Mesenteric fat pad (tissue), 1 donor: Measurements from ENCODE around the gene WBP1. TPM values are rescaled to one million over a fixed set of nuclear protein-coding genes. Genes with fewer than 3 reads are reported as not detected.
"Not testable (repeated sequence)": the region's sequence is repeated elsewhere in the genome, so short reads cannot be mapped to it uniquely, and the experiment has no call there.

ENCODE experiments used
- DNase-seq: peaks from one replicate; pipeline ENCODE4 v3.0.0-alpha.2; 2020; ENCODE audit warnings: low spot score
- long read RNA-seq: library from polyadenylated mRNA; unstranded; transcript quantifications from one replicate; pipeline ENCODE4 v2.0.0, GENCODE V29; 2020
- total RNA-seq: library from RNA; stranded (reverse); fragmentation: NEBNext Ultra II Directional; extraction: Animal tissue kit (Norgen Biotek cat#: 25700); gene quantifications from one replicate; pipeline ENCODE4 v1.2.1, GENCODE V29; 2021
- donor health status: DM: yes; HTN: yes; CAD: no.

Gene WBP1
- total RNA-seq, result 45.5 TPM
- long read RNA-seq, transcript WBP1-201 (4 exons, 1,294 nt), result major isoform, 22 of 40 reads
- long read RNA-seq, partial matches to known transcripts, result 0 of 40 reads
- long read RNA-seq, other reads (novel, unspliced or antisense), result 9 of 40 reads

- peak; percentile 99 for DNase-seq
These were observed at the start of gene WBP1 for GRCh38 chr2:74458132-74458937. WBP1 (plus strand) TSS chr2:74458438; CDS start chr2:74458603, 165 bp downstream.

- no peak for DNase-seq
These were observed 45.1 kb upstream of the WBP1 start for GRCh38 chr2:74413001-74413698.

DNA sequence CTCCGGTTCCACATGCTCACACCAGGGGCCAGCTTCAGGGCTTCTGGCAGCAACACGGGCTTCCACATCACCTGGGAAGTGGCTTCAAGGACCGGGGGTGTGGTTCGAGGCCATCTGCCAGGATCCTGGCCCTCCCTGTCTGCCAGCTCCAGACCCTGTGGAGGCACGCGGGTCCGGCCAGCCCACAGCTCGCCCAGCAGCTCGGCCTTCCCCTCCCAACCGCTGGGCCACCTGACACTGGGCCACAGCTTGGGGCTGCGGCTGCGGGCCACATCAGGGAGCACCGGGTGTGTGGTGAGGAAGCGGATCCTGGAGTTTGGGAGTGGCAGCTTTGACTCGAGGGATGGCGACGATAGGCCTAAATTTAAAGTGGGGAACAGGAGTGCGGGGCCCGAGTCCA, 43.8 kb upstream of the WBP1 start:
- DNase-seq, result no peak

DNA sequence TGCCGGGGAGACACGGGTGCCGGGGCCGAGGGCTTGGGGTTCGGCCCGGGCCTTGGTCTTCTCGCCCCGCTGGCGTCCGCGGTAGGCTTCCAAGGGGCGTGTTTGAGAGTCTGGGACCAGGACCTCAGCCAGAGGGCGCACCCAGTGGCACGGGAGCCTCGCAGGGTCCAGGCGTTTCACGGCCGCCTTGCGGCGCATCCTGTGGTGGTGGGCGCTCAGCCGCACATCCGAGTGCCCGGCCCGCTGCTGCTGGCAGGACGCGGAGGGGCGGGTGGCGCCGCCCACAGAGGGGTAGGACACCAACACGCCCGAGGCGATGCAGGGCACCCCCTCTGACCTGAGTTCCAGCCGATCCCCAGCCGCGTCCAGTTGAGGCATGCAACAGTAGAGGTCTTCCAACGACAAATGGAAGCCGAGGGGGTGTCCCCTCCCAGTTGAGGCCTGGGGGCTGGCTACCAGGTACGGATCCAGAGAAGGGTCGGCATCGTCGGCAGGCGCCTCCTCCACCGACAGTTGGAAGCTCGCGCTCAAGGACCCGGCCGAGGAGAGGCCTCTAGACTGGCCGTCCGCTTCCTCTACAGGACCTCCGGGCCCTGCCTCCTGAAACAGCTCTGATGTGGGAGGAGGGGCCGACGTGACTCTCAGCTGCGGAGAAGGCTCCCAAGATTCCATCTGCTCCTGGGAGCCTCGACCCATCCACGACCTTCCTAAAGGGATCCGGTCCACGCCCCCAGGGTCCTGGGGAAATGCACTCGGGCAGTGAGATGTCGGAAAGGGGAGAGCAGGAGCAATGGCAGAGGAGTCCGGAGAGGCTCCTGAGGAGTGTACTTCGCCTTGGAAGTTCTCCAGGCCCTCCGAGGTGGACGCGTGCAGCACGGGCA, 43.1 kb upstream of the WBP1 start:
- no peak for DNase-seq

- no peak for DNase-seq
These were observed 42.4 kb upstream of the WBP1 start for GRCh38 chr2:74415762-74416395.

DNA sequence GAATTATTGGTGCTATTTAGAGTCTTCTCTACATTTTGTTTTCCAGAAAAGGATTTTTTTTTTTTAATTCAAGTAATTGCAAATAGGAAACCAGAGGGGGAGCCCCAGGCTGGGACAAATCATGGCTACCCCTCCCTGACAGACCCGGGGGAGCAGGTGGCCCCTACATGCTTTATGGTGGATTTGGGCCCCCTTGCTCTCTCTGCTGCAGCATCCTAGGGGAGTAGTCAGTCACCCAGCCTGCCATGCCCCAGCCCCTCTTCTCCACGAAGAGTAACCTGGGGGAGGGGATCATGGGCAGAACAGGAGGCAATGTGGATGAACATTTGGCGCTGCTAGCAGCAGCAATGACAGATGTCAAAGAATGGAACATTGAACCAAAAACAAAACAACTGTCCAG, 41.5 kb upstream of the WBP1 start:
- no peak for DNase-seq

- DNase-seq, result no peak
These were observed 41.0 kb upstream of the WBP1 start for GRCh38 chr2:74417197-74417596.

- DNase-seq, result no peak
These were observed 40.5 kb upstream of the WBP1 start for GRCh38 chr2:74417763-74418162.

DNA sequence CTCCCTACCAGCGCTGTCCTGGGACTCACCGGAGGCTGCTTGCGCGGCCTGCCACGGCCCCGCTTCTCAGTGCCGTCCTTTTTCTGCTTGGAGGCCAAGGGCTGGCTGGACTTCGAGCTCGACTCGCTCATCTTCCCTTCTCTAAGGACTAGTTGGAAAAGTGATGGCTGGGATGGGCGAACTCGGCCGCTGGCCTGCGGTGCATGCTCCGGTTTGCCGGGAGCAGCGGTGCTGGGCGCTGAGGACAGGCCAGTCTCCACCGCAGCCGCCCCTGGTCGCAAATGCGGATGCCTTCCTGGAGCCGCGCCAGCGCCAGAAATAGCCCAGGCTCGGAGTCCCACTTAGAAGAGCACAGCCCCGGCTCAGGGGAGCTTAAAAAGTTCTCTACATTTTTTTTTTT, 39.9 kb upstream of the WBP1 start:
- DNase-seq, result no peak

GRCh38 chr2:74419345-74419744, 38.9 kb upstream of the WBP1 start:
- no peak for DNase-seq

GRCh38 chr2:74420006-74420405, 38.2 kb upstream of the WBP1 start:
- DNase-seq, result no peak

DNA sequence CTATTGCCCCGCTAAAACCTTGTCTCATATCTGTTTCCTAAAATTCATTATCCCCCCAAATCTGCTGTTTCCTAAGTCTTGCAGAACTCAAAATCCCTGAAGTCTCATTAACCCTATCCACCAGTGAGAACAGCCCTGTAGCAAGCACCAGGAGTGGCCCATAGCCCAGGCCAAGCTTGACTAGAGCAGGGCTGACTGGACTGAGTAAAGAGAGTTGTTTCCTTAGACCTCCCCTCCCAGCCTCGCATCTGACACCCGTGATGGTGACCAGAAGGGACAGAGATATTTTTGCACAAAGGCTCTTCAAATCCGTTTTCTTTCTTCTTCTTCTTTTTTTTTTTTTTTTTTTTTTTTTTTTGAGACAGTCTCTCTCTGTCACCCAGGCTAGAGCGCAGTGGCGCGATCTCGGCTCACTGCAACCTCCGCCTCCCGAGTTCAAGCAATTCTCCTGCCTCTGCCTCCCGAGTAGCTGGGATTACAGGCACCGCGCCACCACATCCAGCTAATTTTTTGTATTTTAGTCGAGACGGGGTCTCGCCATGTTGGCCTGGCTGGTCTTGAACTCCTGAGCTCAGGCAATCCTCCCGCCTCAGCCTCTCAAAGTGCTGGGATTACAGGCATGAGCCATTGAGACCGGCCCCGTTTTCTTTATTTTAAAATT, 37.7 kb upstream of the WBP1 start:
- DNase-seq, result not testable (repeated sequence)

DNA sequence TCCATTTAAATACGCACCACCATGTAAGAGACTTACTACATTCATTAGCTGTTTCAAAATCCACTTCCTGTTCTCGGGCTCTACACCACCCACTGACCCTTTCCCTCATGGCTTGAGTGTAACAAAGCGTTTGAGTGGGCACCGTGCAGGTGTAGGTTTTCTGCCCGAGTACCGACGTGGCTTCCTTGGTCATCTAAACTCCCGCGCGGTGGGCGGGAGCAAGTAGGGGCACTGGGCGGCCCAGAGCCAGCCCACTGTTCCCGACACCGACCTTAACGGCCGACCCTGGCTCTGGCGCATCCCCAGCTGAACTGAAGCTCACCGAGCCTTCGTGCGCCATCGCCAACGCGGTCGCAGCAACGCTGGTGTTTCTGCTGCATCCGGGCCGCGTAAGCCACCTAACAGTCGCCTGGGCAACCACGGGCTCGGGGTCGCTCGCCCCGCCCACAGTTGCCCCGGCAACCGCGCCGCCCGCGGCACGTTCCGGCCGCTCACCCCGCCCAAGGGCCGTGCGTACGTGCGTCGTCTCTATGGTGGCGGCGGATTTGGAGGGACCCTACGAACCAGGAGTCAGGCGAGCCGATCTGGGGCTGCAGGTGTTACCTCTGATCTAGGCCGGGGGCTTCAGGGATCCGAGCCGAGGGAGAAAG, 36.9 kb upstream of the WBP1 start, which contains the start of the genes C2orf81 and WDR54:
Gene C2orf81 (minus strand): TSS at position 399 of the 650 bp plus-strand sequence. CDS start 59 bp downstream, at position 340.
Gene WDR54 (plus strand): TSS at position 510 of the 650 bp plus-strand sequence. CDS start 424 bp downstream, outside the sequence.
- DNase-seq, result peak; percentile 94

GRCh38 chr2:74423231-74424095, 34.8 kb upstream of the WBP1 start:
- DNase-seq, result no peak

GRCh38 chr2:74424139-74424992, 33.9 kb upstream of the WBP1 start:
- DNase-seq, result no peak

- DNase-seq, result no peak
These were observed 33.2 kb upstream of the WBP1 start for GRCh38 chr2:74424995-74425406.

DNA sequence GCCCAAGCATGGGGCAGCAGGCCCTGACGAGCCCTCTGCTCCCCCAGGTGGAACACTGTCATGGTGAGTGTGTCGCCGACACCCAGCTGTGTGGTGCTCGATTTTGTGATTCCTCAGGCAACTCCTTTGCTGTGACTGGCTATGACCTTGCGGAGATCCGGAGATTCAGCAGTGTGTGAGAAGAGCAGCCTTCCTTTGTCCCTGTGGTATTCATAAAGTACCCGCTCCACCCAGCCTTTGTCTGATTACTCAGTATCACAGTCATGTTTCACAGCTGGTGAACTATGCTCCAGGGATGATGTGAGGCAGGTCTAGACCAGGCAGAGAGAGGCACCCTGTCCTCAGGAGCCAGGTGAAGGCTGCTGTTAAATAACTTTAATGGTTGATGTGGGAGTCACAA, 32.7 kb upstream of the WBP1 start:
- no peak for DNase-seq
